HepG2 (cell line): ENCODE data around the gene HIC1. TPM values are rescaled to one million over a fixed set of nuclear protein-coding genes. Genes with fewer than 3 reads are reported as not detected.

Experiments
- CAMTA2 ChIP-seq: sonication (generic); formaldehyde crosslinking; IDR thresholded peaks from 2 replicates; pipeline ENCODE4 v1.4.0; 2020; ENCODE audit warnings: mild to moderate bottlenecking, missing genetic modification reagents, borderline replicate concordance
- GMEB2 ChIP-seq: IDR thresholded peaks from 2 replicates; pipeline ENCODE4 v1.6.1; 2016; ENCODE audit warnings: missing biosample characterization, missing genetic modification reagents, low read depth
- HDAC6 ChIP-seq: fragments of 200-600 bp; sonication (generic); IDR thresholded peaks from 2 replicates; pipeline ENCODE4 v1.7.0; 2017; ENCODE audit warnings: mild to moderate bottlenecking, antibody characterized with exemption, low read length, low read depth
- KMT2A ChIP-seq: sonication (generic); formaldehyde crosslinking; IDR thresholded peaks from 2 replicates; pipeline ENCODE4 v1.4.0; 2020; ENCODE audit warnings: missing genetic modification reagents
- MTA3 ChIP-seq: sonication (generic); formaldehyde crosslinking; IDR thresholded peaks from 2 replicates; pipeline ENCODE4 v1.4.0; 2020; ENCODE audit warnings: missing genetic modification reagents
- NFYB ChIP-seq: sonication (generic); formaldehyde crosslinking; IDR thresholded peaks from 2 replicates; pipeline ENCODE4 v1.4.0; 2020; ENCODE audit warnings: missing genetic modification reagents
- NR0B2 ChIP-seq: sonication (generic); formaldehyde crosslinking; IDR thresholded peaks from 2 replicates; pipeline ENCODE4 v1.4.0; 2020; ENCODE audit warnings: mild to moderate bottlenecking, missing genetic modification reagents
- PLSCR1 ChIP-seq: sonication (generic); formaldehyde crosslinking; IDR thresholded peaks from 2 replicates; pipeline ENCODE4 v1.5.0; 2020; ENCODE audit warnings: missing genetic modification reagents, mild to moderate bottlenecking, borderline replicate concordance
- RBFOX2 ChIP-seq: fragments of 200-400 bp; formaldehyde crosslinking; IDR thresholded peaks from 2 replicates; pipeline ENCODE4 v1.6.1; 2017; ENCODE audit warnings: low read depth, mild to moderate bottlenecking, low read length
- REXO4 ChIP-seq: sonication (generic); formaldehyde crosslinking; IDR thresholded peaks from 2 replicates; pipeline ENCODE4 v1.8.0; 2022; ENCODE audit warnings: missing genetic modification reagents, mild to moderate bottlenecking, borderline replicate concordance
- SMAD9 ChIP-seq: sonication (generic); formaldehyde crosslinking; IDR thresholded peaks from 2 replicates; pipeline ENCODE4 v1.5.1; 2020; ENCODE audit warnings: mild to moderate bottlenecking, missing genetic modification reagents
- SOX6 ChIP-seq, 2 experiments: fragments of 450-650 bp in 1 of 2; sonication (generic) in 1 of 2; formaldehyde crosslinking in 1 of 2; IDR thresholded peaks; 2 replicates each; pipeline versions ENCODE4 v1.4.0 to v1.6.1; 2017 to 2020; ENCODE audit warnings: antibody characterized with exemption in 1 of 2, mild to moderate bottlenecking in 1 of 2, missing genetic modification reagents in 1 of 2
- SRSF4 ChIP-seq: fragments of 200-400 bp; formaldehyde crosslinking; IDR thresholded peaks from one replicate; pipeline ENCODE4 v1.6.1; 2018; ENCODE audit warnings: mild to moderate bottlenecking, low read depth, low read length, moderate library complexity; ENCODE audit not compliant: poor library complexity, severe bottlenecking
- TEAD2 ChIP-seq: sonication (generic); formaldehyde crosslinking; IDR thresholded peaks from 2 replicates; pipeline ENCODE4 v1.9.0; 2021; ENCODE audit warnings: missing genetic modification reagents
- U2AF2 ChIP-seq: fragments of 200-400 bp; formaldehyde crosslinking; IDR thresholded peaks from 2 replicates; pipeline ENCODE4 v1.6.1; 2017; ENCODE audit warnings: low read depth, mild to moderate bottlenecking, low read length
- ZBTB20 ChIP-seq: sonication (generic); formaldehyde crosslinking; IDR thresholded peaks from 2 replicates; pipeline ENCODE4 v1.8.1; 2023; ENCODE audit warnings: missing genetic modification reagents, low read depth, mild to moderate bottlenecking, borderline replicate concordance
- ZNF496 ChIP-seq: sonication (generic); formaldehyde crosslinking; IDR thresholded peaks from 2 replicates; pipeline ENCODE4 v1.8.1; 2023; ENCODE audit warnings: mild to moderate bottlenecking, moderate library complexity, missing genetic modification reagents; ENCODE audit not compliant: insufficient replicate concordance
- ZNF549 ChIP-seq: sonication (generic); formaldehyde crosslinking; IDR thresholded peaks from 2 replicates; pipeline ENCODE4 v1.5.0; 2020; ENCODE audit warnings: missing genetic modification reagents
- ZNF770 ChIP-seq: sonication (generic); formaldehyde crosslinking; IDR thresholded peaks from 2 replicates; pipeline ENCODE4 v1.5.0; 2020; ENCODE audit warnings: mild to moderate bottlenecking, missing genetic modification reagents
- ZXDC ChIP-seq: sonication (generic); formaldehyde crosslinking; IDR thresholded peaks from 2 replicates; pipeline ENCODE4 v1.5.0; 2020; ENCODE audit warnings: mild to moderate bottlenecking, missing genetic modification reagents
- polyA plus RNA-seq, 8 experiments: library from polyadenylated mRNA; depleted of rRNA in 3 of 8; stranded (reverse) in 7 of 8; unstranded in 1 of 8; fragments of >200 nt; fragmentation: Illumina TruSeq in 4 of 8; extraction: Trizol in 4 of 8; gene quantifications; 2 replicates each; pipeline versions ENCODE4 v1.2.1 to v1.2.3, GENCODE V29; 2011 to 2016; ENCODE audit warnings: low read depth in 4 of 8, missing spikeins in 1 of 8, mixed read lengths in 1 of 8; ENCODE audit not compliant: insufficient read depth in 1 of 8
- total RNA-seq, 5 experiments: library from RNA; depleted of rRNA; stranded (reverse); fragments of >200 nt; fragmentation: Illumina TruSeq; extraction: Trizol; gene quantifications; 2 replicates each; pipeline ENCODE4 v1.2.3, GENCODE V29; 2016; ENCODE audit warnings: low read depth in 1 of 5

Gene HIC1
- total and polyA plus RNA-seq, 2 of the 13 experiments (the other 11 are each of a cell fraction or from before 2014, with no cell fraction given): 0.04 to 0.31 TPM

- TF ChIP-seq ZXDC (CRISPR knock-in tag) (no peak), ZBTB20 (CRISPR knock-in tag) (no peak), ZNF496 (CRISPR knock-in tag) (no peak), TEAD2 (CRISPR knock-in tag) (no peak), U2AF2 (no peak), GMEB2 (no peak), KMT2A (CRISPR knock-in tag) (peak; percentile 42; the same call in 1 of the 2 replicates), HDAC6 (no peak), CAMTA2 (CRISPR knock-in tag) (no peak), PLSCR1 (no peak), NR0B2 (no peak), MTA3 (CRISPR knock-in tag) (no peak), RBFOX2 (peak; percentile 43; the same call in 1 of the 2 replicates), REXO4 (no peak), SOX6 (IDR thresholded peaks at IDR 0.05) (no peak), SOX6 (CRISPR knock-in tag; IDR thresholded peaks at IDR 0.05) (no peak), ZNF770 (CRISPR knock-in tag) (peak; percentile 20; the same call in 1 of the 2 replicates), ZNF549 (CRISPR knock-in tag) (no peak), SMAD9 (CRISPR knock-in tag) (no peak), NFYB (CRISPR knock-in tag) (no peak), SRSF4 (no peak)
Observed at GRCh38 chr17:2054512-2055291, at the start of gene HIC1 (continued).
